ENCODE data around the gene WSCD2.

DNA sequence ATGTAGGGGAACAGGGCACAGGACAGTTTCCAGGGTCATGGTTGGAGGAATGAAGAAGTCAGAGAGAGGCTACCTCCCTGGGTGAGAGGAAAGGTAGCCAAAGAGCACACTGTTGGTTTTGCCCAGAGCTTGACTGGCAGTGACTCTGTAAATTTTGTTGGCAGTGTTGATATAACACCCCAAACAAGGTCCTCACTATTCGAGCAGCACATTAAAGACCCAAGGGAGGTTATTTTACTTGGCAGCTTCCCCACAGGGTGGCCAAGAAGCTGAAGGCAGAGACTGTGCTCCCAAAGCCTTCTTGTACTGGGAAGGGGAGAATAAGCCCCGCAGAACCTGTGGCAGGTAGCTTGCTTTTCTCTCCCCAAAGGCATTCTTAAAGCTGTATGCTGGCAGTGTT is 40.6 kb downstream of the WSCD2 start:
- TF ChIP-seq POLR2A (IDR thresholded peaks at IDR 0.05): no peak
- TF ChIP-seq, protein P1, sequence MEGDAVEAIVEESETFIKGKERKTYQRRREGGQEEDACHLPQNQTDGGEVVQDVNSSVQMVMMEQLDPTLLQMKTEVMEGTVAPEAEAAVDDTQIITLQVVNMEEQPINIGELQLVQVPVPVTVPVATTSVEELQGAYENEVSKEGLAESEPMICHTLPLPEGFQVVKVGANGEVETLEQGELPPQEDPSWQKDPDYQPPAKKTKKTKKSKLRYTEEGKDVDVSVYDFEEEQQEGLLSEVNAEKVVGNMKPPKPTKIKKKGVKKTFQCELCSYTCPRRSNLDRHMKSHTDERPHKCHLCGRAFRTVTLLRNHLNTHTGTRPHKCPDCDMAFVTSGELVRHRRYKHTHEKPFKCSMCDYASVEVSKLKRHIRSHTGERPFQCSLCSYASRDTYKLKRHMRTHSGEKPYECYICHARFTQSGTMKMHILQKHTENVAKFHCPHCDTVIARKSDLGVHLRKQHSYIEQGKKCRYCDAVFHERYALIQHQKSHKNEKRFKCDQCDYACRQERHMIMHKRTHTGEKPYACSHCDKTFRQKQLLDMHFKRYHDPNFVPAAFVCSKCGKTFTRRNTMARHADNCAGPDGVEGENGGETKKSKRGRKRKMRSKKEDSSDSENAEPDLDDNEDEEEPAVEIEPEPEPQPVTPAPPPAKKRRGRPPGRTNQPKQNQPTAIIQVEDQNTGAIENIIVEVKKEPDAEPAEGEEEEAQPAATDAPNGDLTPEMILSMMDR (IDR thresholded peaks at IDR 0.05): no peak

Measured in breast epithelium (tissue), 3 donors.